Kidney epithelial cell (primary cell): ENCODE measurements around the gene CENPF. TPM values are rescaled to one million over a fixed set of nuclear protein-coding genes. Genes with fewer than 3 reads are reported as not detected.

Experiments
- DNase-seq: peaks from one replicate; pipeline ENCODE4 v3.0.0-alpha.2; 2010; ENCODE audit warnings: low read depth
- H3K27me3 ChIP-seq: 2 replicates; pipeline ENCODE4 v1.6.0; 2011; ENCODE audit warnings: low read length; ENCODE audit not compliant: control insufficient read depth, insufficient read depth
- H3K36me3 ChIP-seq: 2 replicates; pipeline ENCODE4 v1.5.1; 2011; ENCODE audit warnings: low read length; ENCODE audit not compliant: control insufficient read depth, insufficient read depth
- H3K4me3 ChIP-seq: 2 replicates; pipeline ENCODE4 v1.5.1; 2011; ENCODE audit warnings: low read depth, mild to moderate bottlenecking, control low read depth, low read length
- CTCF ChIP-seq: IDR thresholded peaks from 2 replicates; pipeline ENCODE4 v1.5.1; 2011; ENCODE audit warnings: mild to moderate bottlenecking, moderate library complexity, low read length, control low read depth, inconsistent platforms; ENCODE audit not compliant: insufficient read depth, poor library complexity, severe bottlenecking
- total RNA-seq: library from RNA; depleted of rRNA; stranded (reverse); fragments of >200 nt; gene quantifications from 2 replicates; pipeline ENCODE4 v1.2.3, GENCODE V29; 2015

Gene CENPF
- total RNA-seq: 20.2 and 20.6 TPM in 2 replicates

- no peak for TF ChIP-seq CTCF
- DNase-seq: peak; percentile 97
- H3K27me3 ChIP-seq: no peaks in the 10 kb centered on the region
- H3K4me3 ChIP-seq: peak within 1 kb of the TSS; percentile 92
- H3K36me3 ChIP-seq: no peaks in the 10 kb centered on the region
Observed at GRCh38 chr1:214602764-214603657, at the start of gene CENPF. TSS of gene CENPF (plus strand) at chr1:214603195. CDS start at chr1:214613755, 10,560 bp downstream.

GRCh38 chr1:214557952-214558735, 44.9 kb upstream of the CENPF start:
- no peaks in the 10 kb centered on the region for H3K36me3 ChIP-seq
- TF ChIP-seq CTCF: no peak
- DNase-seq: peak; percentile 86
- no peaks in the 10 kb centered on the region for H3K27me3 ChIP-seq
- no peak overlapping the region for H3K4me3 ChIP-seq

DNA sequence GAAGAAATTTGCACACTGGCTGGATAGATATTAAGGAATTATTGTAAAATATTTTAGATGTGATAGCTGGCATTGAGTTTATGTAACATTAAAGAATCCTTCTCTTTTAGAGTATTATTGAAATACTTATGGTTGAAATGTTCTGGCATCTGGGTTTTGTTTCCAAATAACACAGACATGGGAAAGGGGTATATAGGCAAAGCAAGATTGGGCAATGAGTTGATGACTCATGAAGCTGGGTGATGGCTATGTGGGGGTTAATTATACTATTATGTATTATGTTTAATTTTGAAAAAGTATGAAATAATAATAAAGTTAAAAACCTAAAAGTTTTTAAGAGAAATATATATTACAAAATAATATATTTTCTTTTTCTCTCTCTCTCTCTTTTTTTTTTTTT, 39.1 kb upstream of the CENPF start:
- no peak for DNase-seq
- no peaks in the 10 kb centered on the region for H3K36me3 ChIP-seq
- H3K4me3 ChIP-seq: no peak overlapping the region
- no peak for TF ChIP-seq CTCF
- no peaks in the 10 kb centered on the region for H3K27me3 ChIP-seq

DNA sequence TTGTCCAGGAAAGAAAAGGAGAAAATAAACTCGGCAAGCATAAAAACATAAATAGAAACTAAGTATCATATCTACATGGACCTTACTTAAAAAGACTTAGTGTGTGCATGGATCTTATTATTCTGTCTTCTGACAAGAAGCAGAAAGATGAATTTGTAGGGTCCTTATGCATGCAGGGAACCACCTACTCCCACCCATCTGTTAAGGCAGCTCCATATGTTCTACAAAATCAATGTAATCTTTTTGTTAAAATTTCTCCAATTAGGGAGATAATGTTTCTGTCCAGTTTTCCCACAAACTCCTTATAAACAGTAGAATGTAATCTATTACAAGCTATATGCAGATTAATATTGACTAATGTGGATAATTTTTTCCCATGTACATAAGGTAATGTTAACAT, 37.7 kb upstream of the CENPF start:
- no peak for TF ChIP-seq CTCF
- no peaks in the 10 kb centered on the region for H3K36me3 ChIP-seq
- H3K27me3 ChIP-seq: no peaks in the 10 kb centered on the region
- no peak overlapping the region for H3K4me3 ChIP-seq
- no peak for DNase-seq

DNA sequence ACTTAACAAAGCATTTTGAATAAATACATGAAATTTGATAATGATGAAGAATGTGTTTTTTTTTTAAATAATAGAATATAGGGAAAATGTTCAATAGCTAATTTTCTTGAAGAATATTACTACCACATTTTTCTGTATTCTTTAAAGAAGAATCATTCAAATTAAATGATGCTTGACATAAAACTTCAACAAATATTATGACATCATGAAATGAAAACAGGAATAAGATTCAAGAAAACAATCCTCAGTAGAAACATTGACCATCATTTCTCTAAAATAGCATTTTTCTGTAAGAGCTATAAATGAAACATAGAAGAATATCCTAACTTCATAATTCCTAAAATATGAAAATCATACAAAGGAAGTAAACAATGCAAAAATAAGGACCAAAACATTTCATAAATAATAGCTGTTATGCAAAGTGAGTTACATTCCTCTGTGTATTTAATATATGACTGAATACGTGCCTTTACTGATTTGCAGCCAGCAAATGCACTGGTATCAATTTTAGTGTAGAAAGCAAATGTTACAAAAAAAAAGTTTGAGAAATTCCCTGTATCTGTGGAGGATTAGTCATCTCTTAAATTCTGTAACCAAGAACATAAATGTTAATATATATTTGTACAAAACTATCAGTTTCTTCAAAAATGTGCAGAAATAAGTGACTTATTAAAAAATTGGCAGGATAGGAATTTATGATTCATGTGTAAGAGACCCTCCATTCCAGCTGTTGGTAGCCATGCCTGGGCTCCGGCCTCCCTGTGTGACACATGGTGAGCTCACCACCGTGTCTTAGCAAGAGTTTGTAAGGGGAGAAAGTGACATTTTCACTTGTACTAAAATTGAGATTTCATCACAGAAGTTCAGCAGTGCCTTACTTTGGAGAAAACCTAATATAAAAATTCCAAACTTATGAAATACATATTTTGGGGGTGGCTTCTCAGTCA, 36.6 kb upstream of the CENPF start:
- TF ChIP-seq CTCF: no peak
- no peaks in the 10 kb centered on the region for H3K36me3 ChIP-seq
- no peaks in the 10 kb centered on the region for H3K27me3 ChIP-seq
- no peak overlapping the region for H3K4me3 ChIP-seq
- peak; percentile 76 for DNase-seq
